GOT3 (cell line): Measurements from ENCODE around the gene LILRB4.
"Not testable (repeated sequence)": the region's sequence is repeated elsewhere in the genome, so short reads cannot be mapped to it uniquely, and the experiment has no call there.

ENCODE experiments used
- DNase-seq: peaks from one replicate; lab custom pipeline; 2025; ENCODE audit warnings: mixed read lengths; lab: John Stamatoyannopoulos, UW

The LILRB4 gene

GRCh38 chr19:54694648-54695047 lies 31.9 kb downstream of the LILRB4 start:
- no peak for DNase-seq

DNA sequence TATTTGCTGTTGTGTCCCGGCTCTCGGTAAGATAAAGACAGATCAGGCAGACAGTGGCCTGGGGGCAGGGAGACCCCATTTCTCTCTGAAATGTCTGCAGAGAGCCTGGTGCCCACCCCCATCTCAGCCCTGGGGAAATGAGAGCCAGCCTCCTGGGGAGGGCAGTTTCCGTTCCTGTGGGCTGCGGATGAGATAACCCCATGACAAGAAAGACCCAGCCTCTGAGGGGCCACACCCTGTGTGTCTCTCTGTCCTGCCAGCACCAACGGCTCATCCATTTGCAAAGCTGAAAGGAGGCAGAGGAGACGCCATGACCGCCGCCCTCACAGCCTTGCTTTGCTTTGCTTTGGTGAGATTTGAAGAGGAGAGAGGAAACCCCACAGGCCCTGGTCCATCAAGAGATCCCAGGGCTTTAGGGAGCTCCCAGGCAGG lies 33.3 kb downstream of the LILRB4 start:
- DNase-seq = no peak

- DNase-seq = no peak
Observed at GRCh38 chr19:54696766-54697165, 34.0 kb downstream of the LILRB4 start.

- DNase-seq = not testable (repeated sequence)
Observed at GRCh38 chr19:54697716-54698115, 34.9 kb downstream of the LILRB4 start.

- no peak for DNase-seq
Observed at GRCh38 chr19:54704928-54705327, 42.1 kb downstream of the LILRB4 start.

GRCh38 chr19:54707962-54708361 lies 45.2 kb downstream of the LILRB4 start:
- DNase-seq = no peak

- DNase-seq = no peak
Observed at GRCh38 chr19:54708781-54709180, 46.0 kb downstream of the LILRB4 start.

- DNase-seq = no peak
Observed at GRCh38 chr19:54709212-54709948, 46.6 kb downstream of the LILRB4 start.

DNA sequence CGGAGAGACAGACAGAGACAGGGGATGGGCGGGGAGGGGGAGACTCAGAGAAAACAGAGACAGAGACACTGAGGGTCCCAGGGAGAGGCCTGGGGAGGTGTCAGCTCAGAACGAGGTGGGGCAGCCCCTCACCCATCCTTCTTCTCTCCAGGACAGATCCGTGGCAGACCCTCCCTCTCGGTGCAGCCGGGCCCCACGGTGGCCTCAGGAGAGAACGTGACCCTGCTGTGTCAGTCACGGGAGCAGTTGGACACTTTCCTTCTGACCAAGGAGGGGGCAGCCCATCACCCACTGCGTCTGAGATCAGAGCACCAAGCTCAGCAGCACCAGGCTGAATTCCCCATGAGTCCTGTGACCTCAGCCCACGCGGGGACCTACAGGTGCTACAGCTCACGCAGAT lies 47.2 kb downstream of the LILRB4 start:
- DNase-seq = not testable (repeated sequence)
